Ishikawa (cell line): ENCODE measurements around the gene STK39.

Experiments used
- CREB1 ChIP-seq: IDR thresholded peaks from 2 replicates; pipeline ENCODE4 v1.6.1; 2012; ENCODE audit warnings: low read depth
- EGR1 ChIP-seq: IDR thresholded peaks from 2 replicates; pipeline ENCODE4 v1.6.1; 2012
- EP300 ChIP-seq: IDR thresholded peaks from 2 replicates; pipeline ENCODE4 v1.6.1; 2012; ENCODE audit warnings: borderline replicate concordance
- FOXM1 ChIP-seq: IDR thresholded peaks from 2 replicates; pipeline ENCODE4 v1.6.1; 2012; ENCODE audit warnings: low read depth, borderline replicate concordance
- RAD21 ChIP-seq: IDR thresholded peaks from 2 replicates; pipeline ENCODE4 v1.6.1; 2012; ENCODE audit warnings: low read depth
- TAF1 ChIP-seq: IDR thresholded peaks from 2 replicates; pipeline ENCODE4 v1.6.1; 2012; ENCODE audit warnings: low read depth, mild to moderate bottlenecking
- TEAD4 ChIP-seq: IDR thresholded peaks from 2 replicates; pipeline ENCODE4 v1.6.1; 2012
- YY1 ChIP-seq: IDR thresholded peaks from 2 replicates; pipeline ENCODE4 v1.6.1; 2012; ENCODE audit warnings: low read depth
- TF ChIP-seq, protein P1 (sequence below): IDR thresholded peaks from 2 replicates; pipeline ENCODE4 v1.6.1; 2012; ENCODE audit warnings: low read depth, mild to moderate bottlenecking
- TF ChIP-seq, protein P2 (sequence below): IDR thresholded peaks from 2 replicates; pipeline ENCODE4 v1.6.1; 2012

DNA sequence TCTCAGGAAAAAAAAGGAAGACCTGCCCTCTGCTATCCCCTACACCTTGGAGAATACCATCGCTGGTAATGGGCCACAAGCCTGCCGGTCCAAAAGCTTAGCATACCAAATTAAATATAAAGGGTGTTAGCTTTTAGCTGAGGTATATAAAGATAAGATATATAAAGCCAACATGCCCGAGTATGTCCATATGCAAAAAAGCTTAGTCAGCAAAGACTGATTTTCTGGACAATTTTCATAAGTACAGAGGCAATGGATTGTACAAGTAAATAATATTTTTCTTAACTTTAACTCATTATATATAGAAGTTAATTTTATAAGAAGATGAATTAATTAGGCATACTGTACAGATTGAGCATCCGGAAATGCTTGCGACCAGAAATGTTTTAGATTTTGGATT, 106.5 kb downstream of the STK39 start:
- no peak for TF ChIP-seq RAD21
- no peak for TF ChIP-seq YY1
- TF ChIP-seq, protein P1, sequence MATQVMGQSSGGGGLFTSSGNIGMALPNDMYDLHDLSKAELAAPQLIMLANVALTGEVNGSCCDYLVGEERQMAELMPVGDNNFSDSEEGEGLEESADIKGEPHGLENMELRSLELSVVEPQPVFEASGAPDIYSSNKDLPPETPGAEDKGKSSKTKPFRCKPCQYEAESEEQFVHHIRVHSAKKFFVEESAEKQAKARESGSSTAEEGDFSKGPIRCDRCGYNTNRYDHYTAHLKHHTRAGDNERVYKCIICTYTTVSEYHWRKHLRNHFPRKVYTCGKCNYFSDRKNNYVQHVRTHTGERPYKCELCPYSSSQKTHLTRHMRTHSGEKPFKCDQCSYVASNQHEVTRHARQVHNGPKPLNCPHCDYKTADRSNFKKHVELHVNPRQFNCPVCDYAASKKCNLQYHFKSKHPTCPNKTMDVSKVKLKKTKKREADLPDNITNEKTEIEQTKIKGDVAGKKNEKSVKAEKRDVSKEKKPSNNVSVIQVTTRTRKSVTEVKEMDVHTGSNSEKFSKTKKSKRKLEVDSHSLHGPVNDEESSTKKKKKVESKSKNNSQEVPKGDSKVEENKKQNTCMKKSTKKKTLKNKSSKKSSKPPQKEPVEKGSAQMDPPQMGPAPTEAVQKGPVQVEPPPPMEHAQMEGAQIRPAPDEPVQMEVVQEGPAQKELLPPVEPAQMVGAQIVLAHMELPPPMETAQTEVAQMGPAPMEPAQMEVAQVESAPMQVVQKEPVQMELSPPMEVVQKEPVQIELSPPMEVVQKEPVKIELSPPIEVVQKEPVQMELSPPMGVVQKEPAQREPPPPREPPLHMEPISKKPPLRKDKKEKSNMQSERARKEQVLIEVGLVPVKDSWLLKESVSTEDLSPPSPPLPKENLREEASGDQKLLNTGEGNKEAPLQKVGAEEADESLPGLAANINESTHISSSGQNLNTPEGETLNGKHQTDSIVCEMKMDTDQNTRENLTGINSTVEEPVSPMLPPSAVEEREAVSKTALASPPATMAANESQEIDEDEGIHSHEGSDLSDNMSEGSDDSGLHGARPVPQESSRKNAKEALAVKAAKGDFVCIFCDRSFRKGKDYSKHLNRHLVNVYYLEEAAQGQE: no peak
- TF ChIP-seq CREB1: no peak
- TF ChIP-seq TEAD4: no peak
- no peak for TF ChIP-seq TAF1
- TF ChIP-seq EGR1: no peak
- TF ChIP-seq, protein P2, sequence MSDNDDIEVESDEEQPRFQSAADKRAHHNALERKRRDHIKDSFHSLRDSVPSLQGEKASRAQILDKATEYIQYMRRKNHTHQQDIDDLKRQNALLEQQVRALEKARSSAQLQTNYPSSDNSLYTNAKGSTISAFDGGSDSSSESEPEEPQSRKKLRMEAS: no peak
- no peak for TF ChIP-seq EP300
- TF ChIP-seq FOXM1: no peak
